Activated CD4-positive, alpha-beta T cell treated with anti-CD3 and anti-CD28 coated beads, Interleukin-2, amount 50 U/mL, for 4 hours (primary cell): ENCODE data around the gene CADM1.

Source experiments
- DNase-seq, 2 experiments: peaks; one replicate each; pipeline ENCODE4 v3.0.0-alpha.2; 2020

CADM1 gene

GRCh38 chr11:115167456-115167855 is 336.8 kb downstream of the CADM1 start:
- no peak for DNase-seq

GRCh38 chr11:115166820-115167219 is 337.4 kb downstream of the CADM1 start:
- DNase-seq, result no peak

GRCh38 chr11:115164774-115165173 is 339.4 kb downstream of the CADM1 start:
- no peak for DNase-seq

GRCh38 chr11:115162919-115163318 is 341.3 kb downstream of the CADM1 start:
- no peak for DNase-seq

GRCh38 chr11:115161876-115162275 is 342.3 kb downstream of the CADM1 start:
- DNase-seq, result no peak

GRCh38 chr11:115159207-115159606 is 345.0 kb downstream of the CADM1 start:
- DNase-seq, result no peak

GRCh38 chr11:115158053-115158452 is 346.2 kb downstream of the CADM1 start:
- DNase-seq, result no peak

GRCh38 chr11:115157247-115157646 is 347.0 kb downstream of the CADM1 start:
- DNase-seq, result no peak

- DNase-seq, result no peak
These were observed 348.2 kb downstream of the CADM1 start for GRCh38 chr11:115155978-115156377.

GRCh38 chr11:115155320-115155719 is 348.9 kb downstream of the CADM1 start:
- no peak for DNase-seq

GRCh38 chr11:115154355-115154736 is 349.9 kb downstream of the CADM1 start:
- DNase-seq, result no peak

- no peak for DNase-seq
These were observed 350.4 kb downstream of the CADM1 start for GRCh38 chr11:115153731-115154354.

- no peak for DNase-seq
These were observed 351.1 kb downstream of the CADM1 start for GRCh38 chr11:115153135-115153534.

- DNase-seq, result no peak
These were observed 353.2 kb downstream of the CADM1 start for GRCh38 chr11:115151010-115151409.

- no peak for DNase-seq
These were observed 355.5 kb downstream of the CADM1 start for GRCh38 chr11:115148691-115149090.

- DNase-seq, result no peak
These were observed 356.1 kb downstream of the CADM1 start for GRCh38 chr11:115148101-115148500.

GRCh38 chr11:115147243-115147807 is 356.9 kb downstream of the CADM1 start:
- DNase-seq, result no peak

- no peak for DNase-seq
These were observed 357.8 kb downstream of the CADM1 start for GRCh38 chr11:115146425-115146824.

- DNase-seq, result no peak
These were observed 358.9 kb downstream of the CADM1 start for GRCh38 chr11:115145324-115145723.

GRCh38 chr11:115144914-115145313 is 359.3 kb downstream of the CADM1 start:
- no peak for DNase-seq

- no peak for DNase-seq
These were observed 360.2 kb downstream of the CADM1 start for GRCh38 chr11:115144014-115144413.

GRCh38 chr11:115141231-115142114 is 362.7 kb downstream of the CADM1 start:
- no peak for DNase-seq

- DNase-seq, result no peak
These were observed 368.3 kb downstream of the CADM1 start for GRCh38 chr11:115135936-115136335.

GRCh38 chr11:115134926-115135325 is 369.3 kb downstream of the CADM1 start:
- DNase-seq, result no peak
